K562 (cell line): ENCODE results near the gene KCNMB2. TPM values are rescaled to one million over a fixed set of nuclear protein-coding genes. Genes with fewer than 3 reads are reported as not detected.
A peak's percentile ranks its signal among the peaks of the same experiment; 100 is the strongest.

Experiments
- ATAC-seq: fragments of 200-7000 bp; cut with Tn5 transposase; 3 replicates; pipeline ENCODE4 v1.9.1; 2020; ENCODE audit warnings: moderate library complexity
- BruUV-seq: library from RNA; stranded (reverse); fragments of 400-500 nt; replicated peaks from 2 replicates; lab custom pipeline; 2021; lab: Mats Ljungman, UMichigan
- CTCF ChIA-PET: fragments of 300-600 bp; formaldehyde crosslinking; extraction: SDS; loops from one replicate; lab custom pipeline; 2021; ENCODE audit warnings: low intra/inter-chr PET ratio; lab: Yijun Ruan, JAX
- POLR2A ChIA-PET: fragments of 300-600, 350-650 bp; sonication (Branson Sonifier 250); formaldehyde crosslinking; extraction: SDS; loops from one replicate; lab custom pipeline; 2021; ENCODE audit warnings: antibody characterized with exemption, inconsistent platforms; lab: Yijun Ruan, JAX
- DNase-seq, 4 experiments: peaks; one replicate each; pipeline versions ENCODE4 v3.0.0 to v3.0.0-alpha.2; 2011 to 2018; ENCODE audit warnings: low spot score in 3 of 4, mixed read lengths in 3 of 4; ENCODE audit errors: extremely low read depth in 1 of 4
- FAIRE-seq: peaks from 2 replicates; lab custom pipeline; 2011; peaks lifted over from hg19 to GRCh38; lab: Jason Lieb, UNC
- H2AFZ ChIP-seq: 2 replicates; pipeline ENCODE4 v1.6.0; 2011; ENCODE audit warnings: low read depth, low read length, control low read depth, inconsistent platforms
- H3K27ac ChIP-seq: fragments of 200-600 bp; 3 replicates; pipeline ENCODE4 v1.8.0; 2011; ENCODE audit warnings: low read depth, mild to moderate bottlenecking, control low read depth, inconsistent platforms, low read length, moderate library complexity, mixed read lengths; ENCODE audit errors: extremely low read depth
- H3K27me3 ChIP-seq, 2 experiments: fragments of 300-600 bp in 1 of 2; 2 replicates in 1 of 2; 3 replicates in 1 of 2; pipeline versions ENCODE4 v1.6.0 to v1.8.0; 2011; ENCODE audit warnings: inconsistent platforms in 2 of 2, low read length in 2 of 2, mild to moderate bottlenecking in 1 of 2, mixed read lengths in 1 of 2, moderate library complexity in 1 of 2; ENCODE audit not compliant: control insufficient read depth in 2 of 2, insufficient read depth in 2 of 2
- H3K36me3 ChIP-seq: fragments of 300-600 bp; 3 replicates; pipeline ENCODE4 v1.8.0; 2011; ENCODE audit warnings: mild to moderate bottlenecking, low read length, inconsistent platforms; ENCODE audit not compliant: control insufficient read depth, insufficient read depth
- H3K4me1 ChIP-seq, 2 experiments: fragments of 200-600 bp in 1 of 2; replicated peaks in 1 of 2; 2 replicates in 1 of 2; 3 replicates in 1 of 2; pipeline versions ENCODE4 v1.5.1 to v1.8.0; 2011; ENCODE audit warnings: inconsistent platforms in 2 of 2, low read length in 2 of 2, mild to moderate bottlenecking in 1 of 2, mixed read lengths in 1 of 2, moderate library complexity in 1 of 2; ENCODE audit not compliant: control insufficient read depth in 2 of 2, insufficient read depth in 2 of 2
- H3K4me2 ChIP-seq: 2 replicates; pipeline ENCODE4 v1.6.1; 2011; ENCODE audit warnings: low read length, control low read depth, inconsistent platforms, mixed read lengths; ENCODE audit not compliant: insufficient read depth
- H3K4me3 ChIP-seq: fragments of 200-600 bp; sonication (generic), shearing (Covaris generic); 2 replicates; pipeline ENCODE4 v1.5.1; 2016; ENCODE audit warnings: control low read depth, inconsistent platforms
- H3K79me2 ChIP-seq: fragments of 200-600 bp; 3 replicates; pipeline ENCODE4 v1.8.0; 2011; ENCODE audit warnings: low read length, inconsistent platforms; ENCODE audit not compliant: control insufficient read depth, insufficient read depth
- H3K9ac ChIP-seq, 2 experiments: 2 replicates each; pipeline versions ENCODE4 v1.6.0 to v1.6.1; 2011; ENCODE audit warnings: low read depth in 2 of 2, low read length in 2 of 2, control low read depth in 1 of 2, inconsistent platforms in 1 of 2, mild to moderate bottlenecking in 1 of 2, mixed read lengths in 1 of 2; ENCODE audit not compliant: insufficient read depth in 1 of 2
- H3K9me1 ChIP-seq: one replicate; pipeline ENCODE4 v1.6.0; 2011; ENCODE audit warnings: inconsistent platforms, mild to moderate bottlenecking, low read length, moderate library complexity; ENCODE audit not compliant: control insufficient read depth, insufficient read depth
- H3K9me3 ChIP-seq: replicated peaks from 2 replicates; pipeline ENCODE4 v1.5.1; 2011; ENCODE audit warnings: low read depth, low read length, inconsistent platforms; ENCODE audit not compliant: control insufficient read depth, insufficient read depth
- H4K20me1 ChIP-seq: replicated peaks from 2 replicates; pipeline ENCODE4 v1.6.1; 2011; ENCODE audit warnings: low read length, inconsistent platforms, mixed read lengths; ENCODE audit not compliant: control insufficient read depth, insufficient read depth
- EHMT2 ChIP-seq: fragments of 450-650 bp; IDR thresholded peaks from 2 replicates; pipeline ENCODE4 v1.6.1; 2018; ENCODE audit warnings: antibody characterized with exemption
- MIER1 ChIP-seq: fragments of 450-650 bp; IDR thresholded peaks from 2 replicates; pipeline ENCODE4 v1.6.1; 2016; ENCODE audit warnings: antibody characterized with exemption, mild to moderate bottlenecking, low read depth
- ZNF830 ChIP-seq: fragments of 250-450 bp; sonication (Bioruptor Pico); IDR thresholded peaks from 2 replicates; pipeline ENCODE4 v1.5.0; 2021; ENCODE audit warnings: mild to moderate bottlenecking
- whole genome bisulfite sequencing: fragments of 100-300 bp; shearing (Covaris generic); methylation state at CpG from one replicate; pipeline ENCODE4 v1.1.6; 2016; ENCODE audit warnings: low coverage, mixed read lengths; ENCODE audit not compliant: insufficient coverage; ENCODE audit errors: missing lambda C conversion rate; 5-methylcytosine and 5-hydroxymethylcytosine counted together
- in situ Hi-C: fragments of 300-500 bp; cut with MboI; formaldehyde crosslinking; loops from 4 replicates; pipeline ENCODE4 v1.15.0; 2018; ENCODE audit warnings: inconsistent platforms, mixed read lengths
- intact Hi-C: fragments of 100-400 bp; cut with micrococcal nuclease; formaldehyde crosslinking; loops from 2 replicates; pipeline ENCODE4 v1.14.2; 2022
- polyA plus RNA-seq, 8 experiments: library from polyadenylated mRNA; depleted of rRNA in 4 of 8; stranded (reverse) in 5 of 8; unstranded in 3 of 8; fragments of >200 nt; fragmentation: Nextera tagmentation in 2 of 8; fragmentation: Illumina TruSeq in 1 of 8; extraction: Ambion mirVana in 2 of 8; extraction: Trizol in 1 of 8; gene quantifications; 2 replicates each; pipeline versions ENCODE4 v1.2.1 to v1.2.3, GENCODE V29; 2011 to 2014; ENCODE audit warnings: inconsistent platforms in 1 of 8, missing spikeins in 1 of 8
- total RNA-seq, 7 experiments: library from RNA; depleted of rRNA in 6 of 7; stranded (reverse); fragments of >200 nt in 6 of 7; fragmentation: Illumina TruSeq in 2 of 7; extraction: Trizol in 2 of 7; gene quantifications; 2 replicates each; pipeline versions ENCODE4 v1.2.1 to v1.2.3, GENCODE V29; 2011 to 2021; ENCODE audit warnings: low replicate concordance in 1 of 7
- TF ChIP-seq, protein P1 (sequence below), 2 experiments: fragments of 450-650 bp; formaldehyde crosslinking in 1 of 2; IDR thresholded peaks; 2 replicates each; pipeline versions ENCODE4 v1.4.0 to v1.6.1; 2014 to 2020; ENCODE audit warnings: mild to moderate bottlenecking in 2 of 2, borderline replicate concordance in 1 of 2, low read depth in 1 of 2

KCNMB2 gene
- total and polyA plus RNA-seq, 9 of the 15 experiments (the other 6 are each of a cell fraction or from before 2014, with no cell fraction given): 0.04 to 0.15 TPM; not detected in 7

DNA sequence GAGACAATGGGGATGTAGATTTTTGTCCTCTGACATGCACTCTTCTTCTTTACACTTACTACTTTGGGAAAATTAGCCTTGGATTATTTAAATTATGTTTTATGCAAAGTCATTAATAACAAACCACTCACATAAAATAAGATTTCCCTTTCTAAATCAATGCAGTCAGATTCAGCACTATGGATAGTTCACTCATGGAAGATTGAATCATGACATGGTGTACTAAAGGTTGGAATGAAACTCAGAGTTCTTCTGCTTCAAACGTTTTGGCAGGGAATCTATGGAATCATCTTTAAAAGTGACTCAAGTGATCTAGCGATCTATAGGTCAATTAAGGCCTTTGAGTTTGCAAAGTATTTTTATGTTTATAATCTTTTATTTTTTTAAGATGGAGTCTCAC lies 154.3 kb downstream of the KCNMB2 start:
- FAIRE-seq: no peak
- no peak for DNase-seq
- no peak for ATAC-seq
- no peak overlapping the region for H3K4me2 ChIP-seq
- no peak overlapping the region for H3K9ac ChIP-seq
- H4K20me1 ChIP-seq: no peaks in the 10 kb centered on the region
- no peak overlapping the region for H3K27ac ChIP-seq
- intact Hi-C loops: no loop called here
- BruUV-seq: no TSS peak
- H3K79me2 ChIP-seq: no peaks in the 10 kb centered on the region
- no peak overlapping the region for H3K4me3 ChIP-seq
- in situ Hi-C loops: no loop called here
- 0% methylated on average over 2 of the region's 2 CpGs for WGBS
- ChIA-PET POLR2A (no interaction called here), CTCF (no interaction called here)
- no peaks in the 10 kb centered on the region for H3K9me3 ChIP-seq
- no peaks in the 10 kb centered on the region for H3K9me1 ChIP-seq
- TF ChIP-seq, protein P1, sequence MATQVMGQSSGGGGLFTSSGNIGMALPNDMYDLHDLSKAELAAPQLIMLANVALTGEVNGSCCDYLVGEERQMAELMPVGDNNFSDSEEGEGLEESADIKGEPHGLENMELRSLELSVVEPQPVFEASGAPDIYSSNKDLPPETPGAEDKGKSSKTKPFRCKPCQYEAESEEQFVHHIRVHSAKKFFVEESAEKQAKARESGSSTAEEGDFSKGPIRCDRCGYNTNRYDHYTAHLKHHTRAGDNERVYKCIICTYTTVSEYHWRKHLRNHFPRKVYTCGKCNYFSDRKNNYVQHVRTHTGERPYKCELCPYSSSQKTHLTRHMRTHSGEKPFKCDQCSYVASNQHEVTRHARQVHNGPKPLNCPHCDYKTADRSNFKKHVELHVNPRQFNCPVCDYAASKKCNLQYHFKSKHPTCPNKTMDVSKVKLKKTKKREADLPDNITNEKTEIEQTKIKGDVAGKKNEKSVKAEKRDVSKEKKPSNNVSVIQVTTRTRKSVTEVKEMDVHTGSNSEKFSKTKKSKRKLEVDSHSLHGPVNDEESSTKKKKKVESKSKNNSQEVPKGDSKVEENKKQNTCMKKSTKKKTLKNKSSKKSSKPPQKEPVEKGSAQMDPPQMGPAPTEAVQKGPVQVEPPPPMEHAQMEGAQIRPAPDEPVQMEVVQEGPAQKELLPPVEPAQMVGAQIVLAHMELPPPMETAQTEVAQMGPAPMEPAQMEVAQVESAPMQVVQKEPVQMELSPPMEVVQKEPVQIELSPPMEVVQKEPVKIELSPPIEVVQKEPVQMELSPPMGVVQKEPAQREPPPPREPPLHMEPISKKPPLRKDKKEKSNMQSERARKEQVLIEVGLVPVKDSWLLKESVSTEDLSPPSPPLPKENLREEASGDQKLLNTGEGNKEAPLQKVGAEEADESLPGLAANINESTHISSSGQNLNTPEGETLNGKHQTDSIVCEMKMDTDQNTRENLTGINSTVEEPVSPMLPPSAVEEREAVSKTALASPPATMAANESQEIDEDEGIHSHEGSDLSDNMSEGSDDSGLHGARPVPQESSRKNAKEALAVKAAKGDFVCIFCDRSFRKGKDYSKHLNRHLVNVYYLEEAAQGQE (IDR thresholded peaks at IDR 0.05; ENCODE audit: borderline replicate concordance): peak; percentile 88
- TF ChIP-seq, protein P1 (CRISPR knock-in tag; IDR thresholded peaks at IDR 0.05; ENCODE audit: low read depth): 0 out of 2 replicates have a peak, but pooled peaks have one; percentile 46
- no peak for TF ChIP-seq ZNF830
- TF ChIP-seq MIER1: peak; percentile 51; the same call in 1 of the 2 replicates
- TF ChIP-seq EHMT2: peak; percentile 88
- H3K27me3 ChIP-seq: no peaks in the 10 kb centered on the region
- no peaks in the 10 kb centered on the region for H3K4me1 ChIP-seq
- H3K36me3 ChIP-seq: no peaks in the 10 kb centered on the region
- no peak overlapping the region for H2AFZ ChIP-seq
